Thymus (tissue), 11 donors: ENCODE measurements around the gene LINGO1. TPM values are rescaled to one million over a fixed set of nuclear protein-coding genes. Genes with fewer than 3 reads are reported as not detected.

Experiments
- DNase-seq, 9 donors: peaks; one replicate each; pipeline ENCODE4 v3.0.0-alpha.2; 2013; ENCODE audit warnings: low spot score in 9 of 9, low read depth in 6 of 9, missing footprints in 1 of 9
- H3K27ac ChIP-seq, 2 donors: one replicate each; pipeline ENCODE4 v1.5.1; 2013; ENCODE audit warnings: control low read depth in 1 of 2, low read depth in 1 of 2, low read length in 1 of 2, mild to moderate bottlenecking in 1 of 2, moderate library complexity in 1 of 2
- H3K27me3 ChIP-seq, 2 donors: one replicate each; pipeline ENCODE4 v1.5.1; 2013; ENCODE audit warnings: low read length in 1 of 2; ENCODE audit not compliant: control insufficient read depth in 2 of 2, insufficient read depth in 1 of 2
- H3K36me3 ChIP-seq, 2 donors: one replicate each; pipeline ENCODE4 v1.5.1; 2013; ENCODE audit warnings: low read length in 1 of 2, mild to moderate bottlenecking in 1 of 2, moderate library complexity in 1 of 2; ENCODE audit not compliant: control insufficient read depth in 2 of 2, insufficient read depth in 2 of 2
- H3K4me1 ChIP-seq, 2 donors: one replicate each; pipeline ENCODE4 v1.5.1; 2013; ENCODE audit warnings: low read length in 2 of 2; ENCODE audit not compliant: control insufficient read depth in 2 of 2, insufficient read depth in 2 of 2
- H3K4me3 ChIP-seq, 2 donors: one replicate each; pipeline ENCODE4 v1.5.1; 2013; ENCODE audit warnings: low read length in 2 of 2, control low read depth in 1 of 2, mild to moderate bottlenecking in 1 of 2
- H3K9me3 ChIP-seq, 2 donors: one replicate each; pipeline ENCODE4 v1.5.1; 2013; ENCODE audit warnings: low read length in 1 of 2, mild to moderate bottlenecking in 1 of 2; ENCODE audit not compliant: control insufficient read depth in 2 of 2, insufficient read depth in 1 of 2
- WGBS: extraction: QIAGEN DNeasy Blood & Tissue Kit; methylation state at CpG from one replicate; pipeline ENCODE4 v1.1.7; 2013; 5-methylcytosine and 5-hydroxymethylcytosine counted together
- polyA plus RNA-seq: library from polyadenylated mRNA; stranded (reverse); fragments of 200-250 nt; gene quantifications from one replicate; pipeline ENCODE4 v1.2.3, GENCODE V29; 2013
- total RNA-seq: library from RNA; stranded (reverse); fragments of 120-200 nt; gene quantifications from one replicate; pipeline ENCODE4 v1.2.4, GENCODE V29; 2013
- donor health status: healthy.

LINGO1 gene
- total and polyA plus RNA-seq, 2 donors = 0.24 to 0.75 TPM

- no peak overlapping the region for H3K4me3 ChIP-seq
- no peak overlapping the region for H3K27ac ChIP-seq
- peaks cover 0 to 10% of the 10 kb centered on the region in 2 donors for H3K27me3 ChIP-seq
- no peak for DNase-seq
- H3K36me3 ChIP-seq = no peaks in the 10 kb centered on the region
- H3K9me3 ChIP-seq = no peaks in the 10 kb centered on the region
- 92% methylated on average over 8 of the region's 8 CpGs for WGBS
- H3K4me1 ChIP-seq = no peaks in the 10 kb centered on the region
Observed at GRCh38 chr15:77646104-77646694, 13.5 kb upstream of the LINGO1 start.

- Histone ChIP-seq H3K9me3 (no peaks in the 10 kb centered on the region), H3K36me3 (no peaks in the 10 kb centered on the region), H3K4me3 (no peak overlapping the region), H3K4me1 (no peaks in the 10 kb centered on the region), H3K27ac (no peak overlapping the region), H3K27me3 (peaks cover 0 to 8% of the 10 kb centered on the region in 2 donors)
- WGBS = 93% methylated on average over 8 of the region's 8 CpGs
- DNase-seq = no peak
Observed at GRCh38 chr15:77645602-77646001, 12.9 kb upstream of the LINGO1 start.

DNA sequence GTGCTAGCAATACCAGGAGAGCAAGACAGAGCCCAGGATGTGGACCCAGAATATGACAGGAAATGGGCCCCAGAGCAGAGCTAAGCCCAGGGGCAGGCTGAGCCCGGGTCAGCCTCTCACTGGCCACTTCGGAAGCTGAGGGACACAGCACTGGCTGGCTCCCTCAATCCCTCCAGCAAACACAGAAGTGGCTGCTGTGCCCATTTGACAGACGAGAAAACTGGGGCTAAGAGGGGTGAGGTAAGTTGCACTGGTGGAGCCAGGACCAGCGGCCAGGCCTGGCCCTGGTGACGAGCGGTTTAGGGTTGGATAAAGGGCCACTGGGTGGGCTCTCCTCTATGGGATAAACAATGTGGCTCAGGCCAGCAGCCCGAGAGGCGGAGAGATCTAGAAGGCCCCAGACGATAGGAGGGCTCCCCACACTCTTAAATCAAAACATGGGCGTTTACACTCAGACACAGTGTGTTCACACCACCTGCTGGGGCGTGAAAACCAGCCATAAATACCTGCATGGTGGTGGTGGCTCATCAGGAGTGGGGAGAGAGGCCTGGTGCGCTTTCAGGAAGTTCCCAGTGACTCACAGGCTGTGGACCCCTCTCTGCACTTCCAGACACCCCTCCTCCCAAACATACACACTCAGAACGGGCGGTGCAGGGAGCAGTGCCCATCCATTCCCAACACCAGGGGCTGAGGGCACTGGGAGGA, 12.0 kb upstream of the LINGO1 start:
- Histone ChIP-seq H3K36me3 (no peaks in the 10 kb centered on the region), H3K27me3 (peaks cover 0 to 4% of the 10 kb centered on the region in 2 donors), H3K4me1 (no peaks in the 10 kb centered on the region), H3K27ac (no peak overlapping the region), H3K4me3 (no peak overlapping the region), H3K9me3 (no peaks in the 10 kb centered on the region)
- no peak for DNase-seq
- 92% methylated on average over 14 of the region's 14 CpGs for WGBS

DNA sequence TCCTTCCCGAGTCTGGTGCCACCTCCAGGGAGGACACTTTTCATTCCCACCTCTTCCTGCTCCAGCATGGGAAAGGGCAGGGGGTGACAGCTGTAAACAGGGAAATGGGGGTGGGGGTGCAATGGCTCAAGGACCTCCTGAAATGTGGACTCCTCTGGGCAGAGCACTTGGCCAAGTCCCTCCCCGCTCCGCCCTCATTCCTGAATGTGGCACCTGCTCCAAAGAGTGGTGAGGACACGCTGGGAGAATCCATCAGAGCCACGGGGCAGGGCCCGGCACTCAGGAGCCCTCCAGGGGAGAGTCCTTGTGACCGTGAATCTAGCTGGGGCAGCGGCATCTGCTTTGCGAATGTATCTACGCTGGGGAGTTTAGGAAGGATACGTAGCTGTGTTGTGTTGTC, 11.1 kb upstream of the LINGO1 start:
- Histone ChIP-seq H3K27me3 (peaks cover 0 to 2% of the 10 kb centered on the region in 2 donors), H3K4me3 (no peak overlapping the region), H3K4me1 (no peaks in the 10 kb centered on the region), H3K9me3 (no peaks in the 10 kb centered on the region), H3K27ac (no peak overlapping the region), H3K36me3 (no peaks in the 10 kb centered on the region)
- 95% methylated on average over 11 of the region's 11 CpGs for WGBS
- no peak for DNase-seq

DNA sequence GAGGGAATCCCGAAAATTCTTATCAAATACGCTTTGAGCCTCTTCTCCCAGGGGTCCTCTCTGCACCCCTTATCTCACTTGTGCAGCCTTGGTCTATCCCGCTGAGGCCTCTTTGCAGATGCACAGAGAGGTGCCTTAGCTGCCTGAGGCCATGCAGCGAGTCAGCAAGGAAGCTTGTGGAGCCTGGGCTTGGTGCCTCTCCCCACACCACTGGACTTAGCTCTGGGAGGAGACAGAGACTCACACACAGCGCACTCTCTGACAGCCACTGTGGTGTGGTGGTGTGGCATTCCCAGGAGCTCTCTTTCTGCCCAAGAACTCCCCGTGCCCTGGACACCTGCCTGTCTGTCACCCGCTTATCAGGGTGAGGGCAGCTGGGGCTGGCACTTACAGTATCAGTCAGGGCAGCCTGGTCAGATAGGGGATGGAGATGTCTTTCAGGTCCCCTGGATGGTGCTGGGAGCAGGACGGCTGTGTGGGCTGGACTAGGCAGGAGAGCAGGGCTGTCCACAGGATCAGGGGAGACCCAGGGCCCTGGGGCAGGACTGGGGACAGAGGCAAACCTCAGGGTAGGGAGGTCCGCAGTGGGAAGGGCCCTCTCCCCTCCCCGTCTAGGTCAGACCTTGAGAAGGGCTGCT, 10.2 kb upstream of the LINGO1 start:
- Histone ChIP-seq H3K27ac (no peak overlapping the region), H3K36me3 (no peaks in the 10 kb centered on the region), H3K4me3 (no peak overlapping the region), H3K4me1 (no peaks in the 10 kb centered on the region), H3K9me3 (no peaks in the 10 kb centered on the region), H3K27me3 (peaks cover 0 to 9% of the 10 kb centered on the region in 2 donors)
- 94% methylated on average over 10 of the region's 10 CpGs for WGBS
- no peak for DNase-seq

DNA sequence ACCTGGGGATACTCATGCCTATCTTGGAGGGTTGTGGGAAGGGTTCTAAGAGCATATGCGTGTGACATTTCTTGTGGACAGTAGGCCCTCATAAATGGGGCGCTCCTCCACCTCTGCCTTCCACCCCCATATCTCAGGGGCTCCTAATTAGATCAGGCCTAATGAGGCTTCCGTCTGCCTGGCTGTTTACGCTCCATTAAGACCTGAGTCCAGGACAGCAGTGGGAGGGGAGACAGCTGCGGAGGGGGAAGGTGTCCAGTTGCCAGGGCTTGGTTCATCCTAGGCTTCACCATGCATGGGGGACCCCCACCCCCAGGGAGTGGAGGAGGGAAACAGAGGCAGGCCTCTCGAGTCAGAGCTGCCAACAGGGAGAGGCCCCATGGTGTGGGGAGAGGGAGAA, 9.3 kb upstream of the LINGO1 start:
- 93% methylated on average over 6 of the region's 6 CpGs for WGBS
- H3K27ac ChIP-seq = no peak overlapping the region
- peaks cover 0 to 17% of the 10 kb centered on the region in 2 donors for H3K27me3 ChIP-seq
- no peak overlapping the region for H3K4me3 ChIP-seq
- no peaks in the 10 kb centered on the region for H3K4me1 ChIP-seq
- H3K9me3 ChIP-seq = no peaks in the 10 kb centered on the region
- DNase-seq = no peak
- no peaks in the 10 kb centered on the region for H3K36me3 ChIP-seq

DNA sequence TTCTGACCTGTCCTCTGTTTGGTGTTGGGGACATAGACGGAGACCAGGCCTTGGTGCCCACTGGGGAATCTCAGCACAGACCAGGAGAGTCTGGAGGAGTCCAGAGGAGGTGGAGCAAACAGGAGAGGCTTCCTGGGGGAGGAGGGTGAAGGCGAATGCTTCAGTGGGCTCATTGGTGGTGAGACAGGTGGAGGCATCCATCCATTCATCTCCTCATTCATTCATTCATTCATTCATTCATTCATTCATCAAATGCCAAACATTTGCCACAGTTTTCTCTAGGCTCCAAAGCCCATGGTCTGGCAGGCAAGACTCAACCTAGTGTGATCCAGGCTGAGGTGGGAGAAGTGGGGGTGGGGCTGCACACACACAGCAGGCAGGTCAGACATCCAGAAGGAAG, 7.9 kb upstream of the LINGO1 start:
- 79% methylated on average over 2 of the region's 2 CpGs for WGBS
- DNase-seq = no peak

DNA sequence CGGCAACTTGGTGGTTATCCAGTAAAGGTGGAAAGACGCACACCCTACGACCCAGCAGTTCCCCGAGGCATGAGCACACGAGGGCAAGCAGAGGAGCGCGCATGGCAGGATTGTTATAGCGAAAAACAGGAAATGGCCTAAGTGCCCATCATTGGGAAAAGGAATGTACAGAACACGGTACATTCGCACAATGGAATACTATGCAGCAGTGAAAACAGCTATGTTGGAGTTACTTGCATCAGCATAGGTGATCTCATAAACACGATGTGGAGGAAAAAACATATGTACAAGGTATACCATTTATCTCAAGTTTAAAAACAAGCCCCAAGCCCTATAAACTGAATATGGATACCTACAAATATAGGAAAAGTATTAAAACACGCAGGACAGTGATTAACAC, 6.7 kb upstream of the LINGO1 start:
- 95% methylated on average over 12 of the region's 12 CpGs for WGBS
- Histone ChIP-seq H3K4me3 (no peak overlapping the region), H3K9me3 (no peaks in the 10 kb centered on the region), H3K27ac (no peak overlapping the region), H3K36me3 (no peaks in the 10 kb centered on the region), H3K27me3 (peaks cover 13 to 42% of the 10 kb centered on the region in 2 donors), H3K4me1 (no peaks in the 10 kb centered on the region)
- no peak for DNase-seq

More for the DNA sequence above, 7.9 kb upstream of the LINGO1 start:
- no peak overlapping the region for H3K4me3 ChIP-seq
- no peaks in the 10 kb centered on the region for H3K36me3 ChIP-seq
- H3K27me3 ChIP-seq = peaks cover 4 to 31% of the 10 kb centered on the region in 2 donors
- no peak overlapping the region for H3K27ac ChIP-seq
- H3K4me1 ChIP-seq = no peaks in the 10 kb centered on the region
- no peaks in the 10 kb centered on the region for H3K9me3 ChIP-seq
